Suprapubic skin (tissue), 4 donors: ENCODE data around the gene EPHA4. TPM values are rescaled to one million over a fixed set of nuclear protein-coding genes. Genes with fewer than 3 reads are reported as not detected.

ENCODE experiments used
- DNase-seq, 2 donors: peaks; one replicate each; pipeline ENCODE4 v3.0.0-alpha.2; 2019; ENCODE audit warnings: low spot score in 2 of 2
- H3K27ac ChIP-seq: fragments of 200-600 bp; sonication (generic); one replicate; pipeline ENCODE4 v1.5.1; 2019
- H3K27me3 ChIP-seq: fragments of 200-600 bp; sonication (generic); one replicate; pipeline ENCODE4 v1.5.1; 2019
- H3K36me3 ChIP-seq: fragments of 200-600 bp; sonication (generic); one replicate; pipeline ENCODE4 v1.5.1; 2019
- H3K4me1 ChIP-seq: fragments of 200-600 bp; sonication (generic); one replicate; pipeline ENCODE4 v1.5.1; 2019
- H3K4me3 ChIP-seq: fragments of 200-600 bp; sonication (generic); one replicate; pipeline ENCODE4 v1.5.1; 2019; ENCODE audit warnings: mild to moderate bottlenecking
- H3K9me3 ChIP-seq: fragments of 200-600 bp; sonication (generic); one replicate; pipeline ENCODE4 v1.5.1; 2019
- CTCF ChIP-seq, 2 donors: fragments of 200-600 bp in 1 of 2; fragments of 450-650 bp in 1 of 2; sonication (generic) in 1 of 2; IDR thresholded peaks; one replicate each; pipeline ENCODE4 v1.5.1; 2016 to 2019; ENCODE audit warnings: antibody characterized with exemption in 2 of 2, mild to moderate bottlenecking in 1 of 2, moderate library complexity in 1 of 2
- EP300 ChIP-seq: sonication (generic); formaldehyde crosslinking; IDR thresholded peaks from one replicate; pipeline ENCODE4 v1.6.1; 2017; ENCODE audit warnings: antibody characterized with exemption
- POLR2A ChIP-seq, 2 donors: fragments of 450-650 bp; IDR thresholded peaks; one replicate each; pipeline ENCODE4 v1.6.1; 2017; ENCODE audit warnings: antibody characterized with exemption in 2 of 2, mild to moderate bottlenecking in 2 of 2, moderate library complexity in 2 of 2
- POLR2AphosphoS5 ChIP-seq, 3 donors: sonication (generic); formaldehyde crosslinking; IDR thresholded peaks; one replicate each; pipeline ENCODE4 v1.6.1; 2017; ENCODE audit warnings: antibody characterized with exemption in 3 of 3
- WGBS: methylation state at CpG from one replicate; pipeline ENCODE4 v1.1.5; 2018; 5-methylcytosine and 5-hydroxymethylcytosine counted together
- total RNA-seq, 4 donors: library from RNA; depleted of rRNA; stranded (reverse); fragments of >200 nt; gene quantifications; one replicate each; pipeline ENCODE4 v1.1.0, GENCODE V29; 2016

The EPHA4 gene
- total RNA-seq, 4 donors from 2014 or later, result 49.9 to 70.6 (median 67.8) TPM

GRCh38 chr2:221549143-221549542, 23.0 kb downstream of the EPHA4 start:
- Histone ChIP-seq H3K27ac (no peak overlapping the region), H3K27me3 (no peaks in the 10 kb centered on the region), H3K9me3 (no peaks in the 10 kb centered on the region), H3K4me1 (no peaks in the 10 kb centered on the region), H3K4me3 (no peak overlapping the region), H3K36me3 (no peaks in the 10 kb centered on the region)
- no peak for DNase-seq
- no peak for TF ChIP-seq POLR2A (IDR thresholded peaks at IDR 0.05)
- no peak for TF ChIP-seq CTCF (IDR thresholded peaks at IDR 0.05)
- no peak for TF ChIP-seq EP300
- no peak for TF ChIP-seq POLR2AphosphoS5 (IDR thresholded peaks at IDR 0.05)

- H3K4me3 ChIP-seq, result no peak overlapping the region
- no peaks in the 10 kb centered on the region for H3K27me3 ChIP-seq
- no peaks in the 10 kb centered on the region for H3K9me3 ChIP-seq
- no peaks in the 10 kb centered on the region for H3K36me3 ChIP-seq
- no peak for DNase-seq
- peaks cover 4% of the 10 kb centered on the region for H3K4me1 ChIP-seq
- TF ChIP-seq POLR2AphosphoS5 (IDR thresholded peaks at IDR 0.05) (no peak), POLR2A (IDR thresholded peaks at IDR 0.05) (no peak), CTCF (IDR thresholded peaks at IDR 0.05) (no peak), EP300 (no peak)
- 82% methylated on average over 2 of the region's 2 CpGs for WGBS
- no peak overlapping the region for H3K27ac ChIP-seq
Measured at GRCh38 chr2:221546505-221547225, 25.4 kb downstream of the EPHA4 start.

- Histone ChIP-seq H3K4me1 (peaks cover 16% of the 10 kb centered on the region), H3K9me3 (no peaks in the 10 kb centered on the region), H3K27ac (no peak overlapping the region), H3K36me3 (no peaks in the 10 kb centered on the region), H3K4me3 (no peak overlapping the region), H3K27me3 (no peaks in the 10 kb centered on the region)
- no peak for TF ChIP-seq POLR2A (IDR thresholded peaks at IDR 0.05)
- TF ChIP-seq CTCF (IDR thresholded peaks at IDR 0.05), result no peak
- TF ChIP-seq POLR2AphosphoS5 (IDR thresholded peaks at IDR 0.05), result no peak
- no peak for TF ChIP-seq EP300
- WGBS, result 66% methylated on average over 6 of the region's 6 CpGs
- DNase-seq, result no peak
Measured at GRCh38 chr2:221541131-221541735, 30.9 kb downstream of the EPHA4 start.

- no peaks in the 10 kb centered on the region for H3K9me3 ChIP-seq
- no peaks in the 10 kb centered on the region for H3K27me3 ChIP-seq
- no peak overlapping the region for H3K27ac ChIP-seq
- no peak overlapping the region for H3K4me3 ChIP-seq
- H3K4me1 ChIP-seq, result peaks cover 26% of the 10 kb centered on the region
- no peaks in the 10 kb centered on the region for H3K36me3 ChIP-seq
- 77% methylated on average over 4 of the region's 4 CpGs for WGBS
- DNase-seq, result no peak
- TF ChIP-seq POLR2AphosphoS5 (IDR thresholded peaks at IDR 0.05), result no peak
- no peak for TF ChIP-seq POLR2A (IDR thresholded peaks at IDR 0.05)
- TF ChIP-seq CTCF (IDR thresholded peaks at IDR 0.05), result no peak
- no peak for TF ChIP-seq EP300
Measured at GRCh38 chr2:221539246-221539645, 32.9 kb downstream of the EPHA4 start.

- DNase-seq, result no peak
- Histone ChIP-seq H3K4me3 (no peak overlapping the region), H3K9me3 (no peaks in the 10 kb centered on the region), H3K4me1 (peaks cover 24% of the 10 kb centered on the region), H3K36me3 (no peaks in the 10 kb centered on the region), H3K27ac (no peak overlapping the region), H3K27me3 (no peaks in the 10 kb centered on the region)
- 64% methylated on average over 2 of the region's 2 CpGs for WGBS
- TF ChIP-seq POLR2A (IDR thresholded peaks at IDR 0.05), result no peak
- TF ChIP-seq POLR2AphosphoS5 (IDR thresholded peaks at IDR 0.05), result no peak
- TF ChIP-seq CTCF (IDR thresholded peaks at IDR 0.05), result no peak
- TF ChIP-seq EP300, result no peak
Measured at GRCh38 chr2:221535824-221536223, 36.3 kb downstream of the EPHA4 start.
